ENCODE data around the gene KDM2B. TPM values are rescaled to one million over a fixed set of nuclear protein-coding genes. Genes with fewer than 3 reads are reported as not detected.

The KDM2B gene
- total RNA-seq, 2 donors from 2014 or later, result 28.9 to 66.8 TPM

- DNase-seq (ENCODE audit: low spot score in 2 of 2) (no peak), ATAC-seq (no peak)
- Mint-ChIP-seq H3K36me3 (no peaks in the 10 kb centered on the region), H3K9me3 (no peaks in the 10 kb centered on the region), H3K27ac (no peak overlapping the region)
These were observed 40.9 kb downstream of the KDM2B start for GRCh38 chr12:121539908-121540307.

GRCh38 chr12:121538699-121539061, 42.1 kb downstream of the KDM2B start:
- no peaks in the 10 kb centered on the region for H3K9me3 Mint-ChIP-seq
- DNase-seq (ENCODE audit: low spot score in 2 of 2) (no peak), ATAC-seq (no peak)

GRCh38 chr12:121537814-121538698, 42.8 kb downstream of the KDM2B start:
- H3K36me3 Mint-ChIP-seq, result no peaks in the 10 kb centered on the region
- no peaks in the 10 kb centered on the region for H3K9me3 Mint-ChIP-seq
- DNase-seq (ENCODE audit: low spot score in 2 of 2) (peak; percentile 21 to 66), ATAC-seq (peak; percentile 16 to 38)
- H3K27ac Mint-ChIP-seq, result peak overlapping the region; percentile 71 to 89

More at GRCh38 chr12:121538699-121539061, 42.1 kb downstream of the KDM2B start:
- Mint-ChIP-seq H3K36me3 (no peaks in the 10 kb centered on the region), H3K27ac (peak overlapping the region; percentile 71 to 89)

- DNase-seq (ENCODE audit: low spot score in 2 of 2) (peak; percentile 46 to 88), ATAC-seq (peak; percentile 51 to 90)
- Mint-ChIP-seq H3K27ac (peak overlapping the region in 1 of 2 donors; percentile 57), H3K36me3 (no peaks in the 10 kb centered on the region), H3K9me3 (no peaks in the 10 kb centered on the region)
These were observed 43.7 kb downstream of the KDM2B start for GRCh38 chr12:121536899-121537813.

- H3K9me3 Mint-ChIP-seq, result no peaks in the 10 kb centered on the region
These were observed 44.5 kb downstream of the KDM2B start for GRCh38 chr12:121536054-121536898.

GRCh38 chr12:121535150-121536053, 45.4 kb downstream of the KDM2B start:
- no peak for DNase-seq (ENCODE audit: low spot score in 2 of 2)
- Mint-ChIP-seq H3K27ac (peak overlapping the region in 1 of 2 donors; percentile 69), H3K9me3 (no peaks in the 10 kb centered on the region), H3K36me3 (peaks cover 0 to 13% of the 10 kb centered on the region in 2 donors)
- no peak for ATAC-seq

More at GRCh38 chr12:121536054-121536898, 44.5 kb downstream of the KDM2B start:
- peak; percentile 8 to 77 for ATAC-seq
- peak in 1 of 2 donors; percentile 51 for DNase-seq (ENCODE audit: low spot score in 2 of 2)
- Mint-ChIP-seq H3K36me3 (peaks cover 0 to 5% of the 10 kb centered on the region in 2 donors), H3K27ac (peak overlapping the region in 1 of 2 donors; percentile 57)

- Mint-ChIP-seq H3K36me3 (peaks cover 0 to 15% of the 10 kb centered on the region in 2 donors), H3K27ac (peak overlapping the region in 1 of 2 donors; percentile 69), H3K9me3 (no peaks in the 10 kb centered on the region)
- ATAC-seq (peak; percentile 12 to 23), DNase-seq (ENCODE audit: low spot score in 2 of 2) (peak in 1 of 2 donors; percentile 65)
These were observed 46.2 kb downstream of the KDM2B start for GRCh38 chr12:121534495-121535148.

GRCh38 chr12:121533394-121534090, 47.3 kb downstream of the KDM2B start:
- Mint-ChIP-seq H3K27ac (peak overlapping the region in 1 of 2 donors; percentile 50), H3K36me3 (peaks cover 0 to 15% of the 10 kb centered on the region in 2 donors), H3K9me3 (no peaks in the 10 kb centered on the region)
- DNase-seq (ENCODE audit: low spot score in 2 of 2) (no peak), ATAC-seq (no peak)

GRCh38 chr12:121532503-121533393, 48.1 kb downstream of the KDM2B start:
- no peaks in the 10 kb centered on the region for H3K9me3 Mint-ChIP-seq
- peak overlapping the region in 1 of 2 donors; percentile 81 for H3K27ac Mint-ChIP-seq
- DNase-seq (ENCODE audit: low spot score in 2 of 2) (no peak), ATAC-seq (no peak)
- peaks cover 0 to 15% of the 10 kb centered on the region in 2 donors for H3K36me3 Mint-ChIP-seq

- Mint-ChIP-seq H3K27ac (peak overlapping the region; percentile 73 to 77), H3K36me3 (peaks cover 0 to 15% of the 10 kb centered on the region in 2 donors), H3K9me3 (no peaks in the 10 kb centered on the region)
- ATAC-seq (no peak), DNase-seq (ENCODE audit: low spot score in 2 of 2) (no peak)
These were observed 49.5 kb downstream of the KDM2B start for GRCh38 chr12:121531356-121531750.

- no peaks in the 10 kb centered on the region for H3K9me3 Mint-ChIP-seq
- H3K36me3 Mint-ChIP-seq, result peaks cover 0 to 15% of the 10 kb centered on the region in 2 donors
- DNase-seq (ENCODE audit: low spot score in 2 of 2), result peak in 1 of 2 donors; percentile 57
- ATAC-seq, result peak; percentile 59 to 78
- H3K27ac Mint-ChIP-seq, result peak overlapping the region; percentile 73 to 77
These were observed 50.0 kb downstream of the KDM2B start for GRCh38 chr12:121530600-121531355.

GRCh38 chr12:121529184-121529583, 51.6 kb downstream of the KDM2B start:
- no peak for ATAC-seq
- Mint-ChIP-seq H3K27ac (peak overlapping the region in 1 of 2 donors; percentile 22), H3K9me3 (no peaks in the 10 kb centered on the region), H3K36me3 (peaks cover 0 to 15% of the 10 kb centered on the region in 2 donors)
- DNase-seq (ENCODE audit: low spot score in 2 of 2), result no peak

GRCh38 chr12:121525411-121525810, 55.4 kb downstream of the KDM2B start:
- DNase-seq (ENCODE audit: low spot score in 2 of 2), result no peak
- Mint-ChIP-seq H3K9me3 (no peaks in the 10 kb centered on the region), H3K36me3 (peaks cover 0 to 2% of the 10 kb centered on the region in 2 donors), H3K27ac (no peak overlapping the region)
- ATAC-seq, result no peak
